BLaER1 (cell line): Measurements from ENCODE around the gene CA10.

Source experiments
- H3K27ac ChIP-seq: shearing (Covaris generic); formaldehyde crosslinking; 2 replicates; pipeline ENCODE4 v1.8.1; 2022
- H3K27me3 ChIP-seq: shearing (Covaris generic); formaldehyde crosslinking; 2 replicates; pipeline ENCODE4 v1.8.1; 2022
- H3K36me3 ChIP-seq: shearing (Covaris generic); formaldehyde crosslinking; 2 replicates; pipeline ENCODE4 v1.8.1; 2022
- H3K4me1 ChIP-seq: shearing (Covaris generic); formaldehyde crosslinking; 2 replicates; pipeline ENCODE4 v1.8.1; 2022
- H3K4me2 ChIP-seq: shearing (Covaris generic); formaldehyde crosslinking; 2 replicates; pipeline ENCODE4 v1.8.1; 2022
- H3K4me3 ChIP-seq: shearing (Covaris generic); formaldehyde crosslinking; 2 replicates; pipeline ENCODE4 v1.8.1; 2022
- H3K9ac ChIP-seq: shearing (Covaris generic); formaldehyde crosslinking; 2 replicates; pipeline ENCODE4 v1.8.1; 2022
- H3K9me3 ChIP-seq: shearing (Covaris generic); formaldehyde crosslinking; 2 replicates; pipeline ENCODE4 v1.8.1; 2022
- H4K20me1 ChIP-seq: shearing (Covaris generic); formaldehyde crosslinking; 2 replicates; pipeline ENCODE4 v1.8.1; 2022
- Cebpa-rat ChIP-seq: shearing (Covaris generic); IDR thresholded peaks from 2 replicates; pipeline ENCODE4 v1.8.1; 2022

Gene CA10

GRCh38 chr17:51610834-51611233 lies 547.7 kb downstream of the CA10 start:
- no peak overlapping the region for H3K4me3 ChIP-seq
- TF ChIP-seq Cebpa-rat = no peak
- no peak overlapping the region for H3K9ac ChIP-seq
- no peaks in the 10 kb centered on the region for H4K20me1 ChIP-seq
- no peaks in the 10 kb centered on the region for H3K27me3 ChIP-seq
- H3K4me2 ChIP-seq = no peak overlapping the region
- H3K9me3 ChIP-seq = no peaks in the 10 kb centered on the region
- no peaks in the 10 kb centered on the region for H3K36me3 ChIP-seq
- no peak overlapping the region for H3K27ac ChIP-seq
- peaks cover 18% of the 10 kb centered on the region for H3K4me1 ChIP-seq

- Histone ChIP-seq H3K4me2 (no peak overlapping the region), H4K20me1 (no peaks in the 10 kb centered on the region), H3K4me1 (peaks cover 18% of the 10 kb centered on the region), H3K9ac (no peak overlapping the region), H3K27ac (no peak overlapping the region), H3K36me3 (no peaks in the 10 kb centered on the region), H3K4me3 (no peak overlapping the region), H3K27me3 (no peaks in the 10 kb centered on the region), H3K9me3 (no peaks in the 10 kb centered on the region)
- TF ChIP-seq Cebpa-rat = no peak
Measured at GRCh38 chr17:51610155-51610554, 548.4 kb downstream of the CA10 start.

GRCh38 chr17:51608251-51608933 lies 550.1 kb downstream of the CA10 start:
- Histone ChIP-seq H3K9me3 (no peaks in the 10 kb centered on the region), H3K27me3 (no peaks in the 10 kb centered on the region), H3K27ac (no peak overlapping the region), H3K4me3 (no peak overlapping the region), H4K20me1 (no peaks in the 10 kb centered on the region), H3K36me3 (no peaks in the 10 kb centered on the region), H3K4me1 (peaks cover 18% of the 10 kb centered on the region), H3K9ac (no peak overlapping the region), H3K4me2 (no peak overlapping the region)
- TF ChIP-seq Cebpa-rat = no peak

GRCh38 chr17:51607512-51607911 lies 551.0 kb downstream of the CA10 start:
- Histone ChIP-seq H3K9ac (no peak overlapping the region), H4K20me1 (no peaks in the 10 kb centered on the region), H3K4me1 (peaks cover 18% of the 10 kb centered on the region), H3K27me3 (no peaks in the 10 kb centered on the region), H3K4me3 (no peak overlapping the region), H3K36me3 (no peaks in the 10 kb centered on the region), H3K4me2 (no peak overlapping the region), H3K27ac (no peak overlapping the region), H3K9me3 (no peaks in the 10 kb centered on the region)
- no peak for TF ChIP-seq Cebpa-rat

GRCh38 chr17:51604299-51605020 lies 554.1 kb downstream of the CA10 start:
- H3K4me1 ChIP-seq = no peaks in the 10 kb centered on the region

GRCh38 chr17:51601622-51602261 lies 556.8 kb downstream of the CA10 start:
- Histone ChIP-seq H3K36me3 (no peaks in the 10 kb centered on the region), H3K27me3 (no peaks in the 10 kb centered on the region), H3K27ac (no peak overlapping the region), H3K9ac (no peak overlapping the region), H4K20me1 (no peaks in the 10 kb centered on the region), H3K4me2 (no peak overlapping the region), H3K9me3 (no peaks in the 10 kb centered on the region), H3K4me1 (no peaks in the 10 kb centered on the region), H3K4me3 (no peak overlapping the region)
- no peak for TF ChIP-seq Cebpa-rat

More at GRCh38 chr17:51604299-51605020, 554.1 kb downstream of the CA10 start:
- H3K4me2 ChIP-seq = no peak overlapping the region
- H4K20me1 ChIP-seq = no peaks in the 10 kb centered on the region
- no peak overlapping the region for H3K4me3 ChIP-seq
- H3K27me3 ChIP-seq = no peaks in the 10 kb centered on the region
- H3K9ac ChIP-seq = no peak overlapping the region
- H3K36me3 ChIP-seq = no peaks in the 10 kb centered on the region
- H3K9me3 ChIP-seq = no peaks in the 10 kb centered on the region
- TF ChIP-seq Cebpa-rat = no peak
- no peak overlapping the region for H3K27ac ChIP-seq

- H3K4me1 ChIP-seq = no peaks in the 10 kb centered on the region
- H3K4me3 ChIP-seq = no peak overlapping the region
- no peak overlapping the region for H3K9ac ChIP-seq
- H3K36me3 ChIP-seq = no peaks in the 10 kb centered on the region
- no peaks in the 10 kb centered on the region for H3K27me3 ChIP-seq
- no peaks in the 10 kb centered on the region for H3K9me3 ChIP-seq
- no peak for TF ChIP-seq Cebpa-rat
- H4K20me1 ChIP-seq = no peaks in the 10 kb centered on the region
- no peak overlapping the region for H3K27ac ChIP-seq
- H3K4me2 ChIP-seq = no peak overlapping the region
Measured at GRCh38 chr17:51598824-51599223, 559.7 kb downstream of the CA10 start.

- Histone ChIP-seq H3K9ac (no peak overlapping the region), H3K27ac (no peak overlapping the region), H3K4me3 (no peak overlapping the region), H3K36me3 (no peaks in the 10 kb centered on the region), H3K4me2 (no peak overlapping the region), H3K4me1 (no peaks in the 10 kb centered on the region), H3K9me3 (no peaks in the 10 kb centered on the region), H3K27me3 (no peaks in the 10 kb centered on the region), H4K20me1 (no peaks in the 10 kb centered on the region)
- no peak for TF ChIP-seq Cebpa-rat
Measured at GRCh38 chr17:51597345-51597744, 561.2 kb downstream of the CA10 start.

- no peak overlapping the region for H3K4me3 ChIP-seq
- no peaks in the 10 kb centered on the region for H3K27me3 ChIP-seq
- H3K9ac ChIP-seq = no peak overlapping the region
- H3K4me1 ChIP-seq = no peaks in the 10 kb centered on the region
- H3K27ac ChIP-seq = no peak overlapping the region
- no peak for TF ChIP-seq Cebpa-rat
- no peaks in the 10 kb centered on the region for H3K9me3 ChIP-seq
- no peak overlapping the region for H3K4me2 ChIP-seq
- H4K20me1 ChIP-seq = no peaks in the 10 kb centered on the region
- H3K36me3 ChIP-seq = no peaks in the 10 kb centered on the region
Measured at GRCh38 chr17:51595826-51596398, 562.6 kb downstream of the CA10 start.
